Chondrocyte (in vitro differentiated cells): Measurements from ENCODE around the gene OR14I1. TPM values are rescaled to one million over a fixed set of nuclear protein-coding genes. Genes with fewer than 3 reads are reported as not detected.
A peak's percentile ranks its signal among the peaks of the same experiment; 100 is the strongest.

Experiments
- DNase-seq: peaks from one replicate; pipeline ENCODE4 v3.0.0; 2021; ENCODE audit warnings: mixed read lengths, low spot score
- H3K27ac Mint-ChIP-seq: one replicate; pipeline ENCODE4 v1.8.0; 2021; ENCODE audit warnings: mild to moderate bottlenecking, moderate library complexity, mixed read lengths; ENCODE audit not compliant: unreplicated experiment
- H3K27me3 Mint-ChIP-seq: 2 replicates; pipeline ENCODE4 v1.8.0; 2021; ENCODE audit warnings: low read depth, mixed read lengths
- H3K36me3 Mint-ChIP-seq: 2 replicates; pipeline ENCODE4 v1.8.0; 2021; ENCODE audit warnings: low read depth, mixed read lengths
- H3K4me1 Mint-ChIP-seq: 2 replicates; pipeline ENCODE4 v1.8.0; 2021; ENCODE audit warnings: low read depth, mild to moderate bottlenecking, mixed read lengths
- H3K4me3 Mint-ChIP-seq: one replicate; pipeline ENCODE4 v1.8.0; 2021; ENCODE audit warnings: mild to moderate bottlenecking, moderate library complexity, mixed read lengths; ENCODE audit not compliant: unreplicated experiment
- H3K9me3 Mint-ChIP-seq: 2 replicates; pipeline ENCODE4 v1.8.0; 2021; ENCODE audit warnings: low read depth, mixed read lengths
- CTCF ChIP-seq: fragments of 200-600 bp; sonication (generic); IDR thresholded peaks from 2 replicates; pipeline ENCODE4 v1.5.0; 2021; ENCODE audit warnings: antibody characterized with exemption, mild to moderate bottlenecking, moderate library complexity
- total RNA-seq: library from RNA; stranded (reverse); gene quantifications from 3 replicates; pipeline ENCODE4 v1.2.1, GENCODE V29; 2021

The OR14I1 gene
- total RNA-seq, 1 donor from 2014 or later = not detected

- H3K27me3 Mint-ChIP-seq = no peaks in the 10 kb centered on the region
- no peak overlapping the region for H3K4me3 Mint-ChIP-seq
Observed at GRCh38 chr1:248699099-248699498, 3.5 kb downstream of the OR14I1 start.

DNA sequence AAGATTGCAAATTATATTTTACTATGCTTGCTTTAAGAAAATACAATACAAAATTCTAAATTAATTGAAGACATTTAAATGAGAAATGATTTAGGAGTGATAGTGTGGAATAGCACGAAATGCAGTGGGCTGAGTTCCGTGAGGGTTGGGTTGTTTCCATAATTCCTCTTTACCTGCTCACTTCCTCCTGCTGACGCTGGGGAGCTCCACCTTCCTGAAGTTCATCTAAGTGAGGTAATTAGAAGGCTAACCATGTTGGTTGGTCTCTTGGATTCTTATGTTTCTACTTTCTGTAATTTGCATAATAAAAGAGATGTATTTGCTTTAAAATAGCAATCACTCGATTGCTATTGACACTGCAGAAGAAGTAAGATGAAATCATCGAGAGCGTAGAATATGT lies 4.7 kb downstream of the OR14I1 start:
- Mint-ChIP-seq H3K9me3 (peaks cover 28% of the 10 kb centered on the region), H3K27me3 (no peaks in the 10 kb centered on the region)

More at GRCh38 chr1:248699099-248699498, 3.5 kb downstream of the OR14I1 start:
- DNase-seq = no peak
- Mint-ChIP-seq H3K36me3 (no peaks in the 10 kb centered on the region), H3K27ac (no peak overlapping the region), H3K9me3 (peaks cover 22% of the 10 kb centered on the region), H3K4me1 (no peaks in the 10 kb centered on the region)
- TF ChIP-seq CTCF = no peak

GRCh38 chr1:248696774-248697173 lies 5.8 kb downstream of the OR14I1 start:
- H3K27me3 Mint-ChIP-seq = no peaks in the 10 kb centered on the region
- no peaks in the 10 kb centered on the region for H3K36me3 Mint-ChIP-seq
- no peak for DNase-seq
- peaks cover 33% of the 10 kb centered on the region for H3K9me3 Mint-ChIP-seq
- H3K4me1 Mint-ChIP-seq = no peaks in the 10 kb centered on the region
- H3K4me3 Mint-ChIP-seq = no peak overlapping the region
- TF ChIP-seq CTCF = no peak
- H3K27ac Mint-ChIP-seq = no peak overlapping the region

More for the DNA sequence above, 4.7 kb downstream of the OR14I1 start:
- no peak for DNase-seq
- Mint-ChIP-seq H3K4me1 (no peaks in the 10 kb centered on the region), H3K27ac (no peak overlapping the region), H3K4me3 (no peak overlapping the region), H3K36me3 (no peaks in the 10 kb centered on the region)
- TF ChIP-seq CTCF = no peak

GRCh38 chr1:248696261-248696660 lies 6.3 kb downstream of the OR14I1 start:
- H3K9me3 Mint-ChIP-seq = peaks cover 34% of the 10 kb centered on the region
- DNase-seq = no peak
- no peak overlapping the region for H3K4me3 Mint-ChIP-seq
- no peaks in the 10 kb centered on the region for H3K36me3 Mint-ChIP-seq
- H3K4me1 Mint-ChIP-seq = no peaks in the 10 kb centered on the region
- no peak for TF ChIP-seq CTCF
- no peak overlapping the region for H3K27ac Mint-ChIP-seq
- H3K27me3 Mint-ChIP-seq = no peaks in the 10 kb centered on the region

DNA sequence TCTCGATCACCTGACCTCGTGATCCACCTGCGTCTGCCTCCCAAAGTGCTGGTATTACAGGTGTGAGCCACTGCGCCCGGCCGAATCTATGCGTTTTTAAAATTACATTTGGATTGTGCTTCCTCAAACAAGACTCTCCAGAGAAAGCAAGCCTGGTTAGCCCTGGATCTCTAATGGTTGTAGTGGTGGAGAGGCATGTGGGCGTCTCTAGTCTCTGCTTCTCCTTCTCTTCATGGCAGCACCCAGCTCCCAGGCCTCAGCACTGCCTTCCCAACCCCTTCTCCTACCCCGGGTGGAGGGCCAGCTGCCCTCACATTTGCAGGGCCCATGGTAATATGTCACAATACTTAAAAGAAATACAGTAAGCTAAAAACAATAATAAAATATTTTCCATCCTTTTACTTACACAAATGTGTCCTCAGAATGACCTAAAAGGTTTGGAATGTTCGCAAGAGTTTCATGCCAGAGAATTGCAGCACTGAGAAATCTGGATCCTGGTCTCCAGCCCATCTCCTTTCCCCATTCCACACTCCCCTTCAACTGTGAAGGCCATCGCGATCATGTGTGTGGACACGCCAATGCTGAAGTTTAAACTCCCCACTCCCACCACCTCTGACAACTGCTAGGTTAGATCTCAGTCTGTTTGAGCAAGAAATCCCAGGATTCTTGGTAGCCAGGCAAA lies 7.0 kb downstream of the OR14I1 start:
- no peaks in the 10 kb centered on the region for H3K4me1 Mint-ChIP-seq
- peaks cover 41% of the 10 kb centered on the region for H3K9me3 Mint-ChIP-seq
- H3K27ac Mint-ChIP-seq = peak overlapping the region; percentile 14
- no peaks in the 10 kb centered on the region for H3K27me3 Mint-ChIP-seq
- no peaks in the 10 kb centered on the region for H3K36me3 Mint-ChIP-seq
- DNase-seq = no peak
- TF ChIP-seq CTCF = no peak
- no peak overlapping the region for H3K4me3 Mint-ChIP-seq
